Skeletal muscle cell (primary cell): ENCODE results near the gene PUS1.

Experiments used
- DNase-seq: peaks from one replicate; pipeline ENCODE4 v3.0.0-alpha.2; 2010; ENCODE audit warnings: low read depth
- H3K4me3 ChIP-seq: 2 replicates; pipeline ENCODE4 v1.5.1; 2011; ENCODE audit warnings: low read depth, mild to moderate bottlenecking, control low read depth, low read length, moderate library complexity

The PUS1 gene

GRCh38 chr12:131914179-131914702 lies 14.8 kb upstream of the PUS1 start:
- DNase-seq = no peak
- H3K4me3 ChIP-seq = no peak overlapping the region

GRCh38 chr12:131915000-131915689 lies 13.9 kb upstream of the PUS1 start:
- no peak for DNase-seq
- no peak overlapping the region for H3K4me3 ChIP-seq

- no peak overlapping the region for H3K4me3 ChIP-seq
- no peak for DNase-seq
Measured at GRCh38 chr12:131915823-131916222, 13.3 kb upstream of the PUS1 start.

GRCh38 chr12:131916306-131917138 lies 12.6 kb upstream of the PUS1 start:
- DNase-seq = no peak
- no peak overlapping the region for H3K4me3 ChIP-seq

GRCh38 chr12:131917139-131917710 lies 11.9 kb upstream of the PUS1 start:
- H3K4me3 ChIP-seq = no peak overlapping the region
- DNase-seq = no peak

GRCh38 chr12:131917711-131918306 lies 11.3 kb upstream of the PUS1 start:
- no peak for DNase-seq
- H3K4me3 ChIP-seq = no peak overlapping the region

- H3K4me3 ChIP-seq = no peak overlapping the region
Measured at GRCh38 chr12:131918311-131919050, 10.6 kb upstream of the PUS1 start.

GRCh38 chr12:131919051-131919347 lies 10.1 kb upstream of the PUS1 start:
- no peak for DNase-seq
- H3K4me3 ChIP-seq = no peak overlapping the region

More at GRCh38 chr12:131918311-131919050, 10.6 kb upstream of the PUS1 start:
- DNase-seq = no peak

- no peak for DNase-seq
- H3K4me3 ChIP-seq = no peak overlapping the region
Measured at GRCh38 chr12:131919366-131920156, 9.5 kb upstream of the PUS1 start.

GRCh38 chr12:131920157-131920508 lies 8.9 kb upstream of the PUS1 start:
- H3K4me3 ChIP-seq = no peak overlapping the region
- no peak for DNase-seq

- H3K4me3 ChIP-seq = no peak overlapping the region
- no peak for DNase-seq
Measured at GRCh38 chr12:131920902-131921840, 7.9 kb upstream of the PUS1 start.

- DNase-seq = no peak
- no peak overlapping the region for H3K4me3 ChIP-seq
Measured at GRCh38 chr12:131921866-131922769, 7.0 kb upstream of the PUS1 start.

GRCh38 chr12:131922772-131923171 lies 6.3 kb upstream of the PUS1 start:
- no peak for DNase-seq
- no peak overlapping the region for H3K4me3 ChIP-seq

GRCh38 chr12:131923260-131923659 lies 5.8 kb upstream of the PUS1 start:
- no peak overlapping the region for H3K4me3 ChIP-seq
- no peak for DNase-seq

GRCh38 chr12:131927110-131928079 lies 1.7 kb upstream of the PUS1 start:
- no peak for DNase-seq
- no peak overlapping the region for H3K4me3 ChIP-seq
